Endothelial cell of hepatic sinusoid (primary cell): ENCODE data around the gene SERTAD2.

Experiments used
- in situ Hi-C: cut with HindIII; loops from 2 replicates; pipeline ENCODE4 v1.10.0; 2017; ENCODE audit warnings: low sequenced_read_pairs

Gene SERTAD2

DNA sequence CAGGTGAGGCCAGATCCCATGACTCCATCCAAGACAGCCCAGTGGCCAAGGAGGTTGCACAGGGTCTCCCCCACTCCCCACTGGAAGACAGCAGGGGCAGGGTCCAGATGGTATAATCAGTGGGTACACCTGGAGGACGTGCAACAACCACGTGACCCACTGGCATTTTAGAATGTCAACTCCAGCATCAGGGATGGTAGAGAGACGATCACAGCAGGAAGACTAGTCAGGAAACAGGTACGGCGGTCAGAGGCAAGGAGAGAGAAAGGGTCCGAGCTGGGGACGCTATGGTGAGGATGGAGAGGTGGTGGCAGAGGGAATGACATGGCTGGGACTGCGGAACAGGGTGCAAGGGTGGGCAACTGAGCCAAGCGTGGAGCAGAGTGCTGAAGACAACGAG, 23.0 kb downstream of the SERTAD2 start:
- in situ Hi-C loops: no loop called here

GRCh38 chr2:64629875-64630274, 23.8 kb downstream of the SERTAD2 start:
- in situ Hi-C loops: loop anchor here (5.0 kb wide), 2 partner anchors 58 to 108 kb away; partner anchors contain the start of gene AFTPH

DNA sequence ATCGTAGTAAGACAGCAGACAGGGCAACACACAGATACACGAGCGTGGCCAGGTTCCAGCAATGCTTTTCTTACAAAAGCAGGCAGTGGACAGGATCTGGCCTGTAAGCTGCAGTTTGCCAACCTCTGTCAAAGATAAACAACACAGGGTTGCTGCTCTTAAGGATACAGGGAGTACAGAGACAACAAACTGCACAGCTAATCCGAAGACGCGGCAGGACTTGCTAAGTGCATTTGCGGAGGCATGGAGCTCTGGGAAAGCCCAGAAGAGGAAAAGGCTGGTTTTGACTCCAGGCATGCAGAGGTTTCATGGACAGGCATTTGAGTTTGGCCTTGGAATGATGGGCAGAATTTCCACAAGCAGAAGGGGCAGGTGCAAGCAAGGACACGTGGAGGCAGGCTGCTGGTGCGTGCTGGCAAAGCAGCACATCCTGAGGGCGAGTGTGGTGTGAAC, 24.4 kb downstream of the SERTAD2 start:
- in situ Hi-C loops: loop anchor here (5.0 kb wide), 2 partner anchors 57 to 107 kb away; partner anchors contain the start of gene AFTPH

- in situ Hi-C loops: loop anchor here (5.0 kb wide), 2 partner anchors 56 to 106 kb away; partner anchors contain the start of gene AFTPH
These were observed 25.6 kb downstream of the SERTAD2 start for GRCh38 chr2:64627860-64628841.

GRCh38 chr2:64626963-64627760, 26.6 kb downstream of the SERTAD2 start:
- in situ Hi-C loops: loop anchor here (5.0 kb wide), 2 partner anchors 55 to 105 kb away; partner anchors contain the start of gene AFTPH

- in situ Hi-C loops: loop anchor here (5.0 kb wide), 2 partner anchors 54 to 104 kb away; partner anchors contain the start of gene AFTPH
These were observed 27.4 kb downstream of the SERTAD2 start for GRCh38 chr2:64626146-64626809.

DNA sequence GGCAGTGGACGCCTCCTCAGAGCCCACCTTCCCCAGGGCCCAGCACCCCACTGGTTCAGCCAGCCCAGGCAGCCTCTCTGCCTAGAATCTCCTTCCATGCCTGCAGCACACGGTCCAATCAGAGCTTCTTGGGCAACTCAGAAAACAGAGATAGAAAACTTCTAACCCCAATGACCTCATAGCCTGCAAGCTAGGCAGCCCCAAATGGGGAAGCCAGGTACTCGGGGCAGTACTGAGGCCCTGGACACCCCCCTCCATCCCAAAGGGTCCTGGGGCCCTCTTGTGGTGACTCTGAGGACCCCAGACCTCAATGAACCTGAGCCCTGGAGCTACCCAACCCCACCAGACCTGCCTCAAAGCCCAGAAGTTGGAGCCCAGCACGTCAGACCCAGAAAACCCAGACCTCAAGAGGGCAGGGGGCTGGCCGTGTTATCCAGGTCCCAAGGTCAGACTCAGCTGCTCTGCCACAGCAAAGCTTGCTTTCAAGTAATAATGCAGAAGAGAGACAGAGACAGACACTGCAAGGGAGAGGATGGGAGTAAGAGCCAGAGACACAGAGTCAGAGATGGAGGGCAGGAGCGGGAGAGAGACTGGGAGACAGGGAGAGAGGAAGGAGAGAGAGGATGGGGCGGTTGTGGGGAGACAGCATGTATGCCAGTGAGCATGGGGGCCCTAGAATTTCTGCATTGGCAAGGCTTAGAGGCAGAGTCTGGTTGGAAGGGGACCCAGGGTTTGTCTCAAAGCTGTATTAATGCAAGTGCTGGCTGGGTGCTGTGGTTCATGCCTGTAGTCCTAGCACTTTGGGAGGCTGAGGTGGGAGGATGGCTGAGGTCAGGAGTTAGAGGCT, 28.2 kb downstream of the SERTAD2 start:
- in situ Hi-C loops: loop anchor here (5.0 kb wide), 2 partner anchors 53 to 103 kb away; partner anchors contain the start of gene AFTPH

DNA sequence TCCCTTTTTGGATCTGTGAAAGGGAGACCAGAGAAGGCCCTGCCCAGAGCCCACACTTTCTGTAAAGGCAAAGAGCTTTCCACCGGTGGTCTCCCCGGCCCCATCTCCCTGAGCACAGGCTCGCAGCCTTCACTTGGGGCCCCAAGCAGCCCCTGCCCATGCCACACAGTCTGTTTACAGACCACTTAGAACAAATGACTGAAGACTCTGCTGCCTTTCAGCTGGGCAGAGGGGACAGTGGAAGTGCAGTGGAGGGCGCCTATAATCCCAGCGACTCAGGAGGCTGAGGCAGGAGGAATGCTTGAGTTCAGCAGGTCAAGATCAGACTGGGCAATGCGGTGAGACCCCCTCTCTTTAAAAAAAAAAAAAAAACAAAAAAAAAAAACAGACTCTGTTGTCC, 28.9 kb downstream of the SERTAD2 start:
- in situ Hi-C loops: loop anchor here (5.0 kb wide), 2 partner anchors 53 to 103 kb away; partner anchors contain the start of gene AFTPH

DNA sequence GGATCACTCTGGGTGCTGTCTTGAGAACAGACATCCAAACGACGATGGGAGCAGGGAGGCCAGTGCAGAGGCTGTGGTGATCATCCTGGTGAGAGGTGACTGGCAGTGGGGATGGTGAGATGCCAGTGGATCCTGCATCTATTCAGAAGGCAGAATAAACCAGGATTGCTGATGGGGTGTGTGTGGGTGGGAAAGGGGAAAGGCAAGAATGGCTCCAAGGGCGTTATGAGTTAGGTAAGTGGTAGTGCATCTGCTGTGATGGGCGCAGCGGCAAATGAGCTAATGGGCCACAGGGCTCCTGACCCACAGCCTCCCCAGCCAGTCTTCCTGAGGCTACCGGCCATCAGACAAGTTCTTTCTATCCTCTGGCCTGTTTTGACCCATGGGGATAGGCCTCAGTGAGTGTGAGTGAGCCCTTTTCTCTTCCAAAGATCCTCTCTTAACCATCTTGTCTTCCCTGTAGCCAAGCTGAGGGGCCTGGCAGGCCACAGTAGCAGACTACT, 29.6 kb downstream of the SERTAD2 start:
- in situ Hi-C loops: no loop called here

GRCh38 chr2:64623242-64623850, 30.4 kb downstream of the SERTAD2 start:
- in situ Hi-C loops: no loop called here

DNA sequence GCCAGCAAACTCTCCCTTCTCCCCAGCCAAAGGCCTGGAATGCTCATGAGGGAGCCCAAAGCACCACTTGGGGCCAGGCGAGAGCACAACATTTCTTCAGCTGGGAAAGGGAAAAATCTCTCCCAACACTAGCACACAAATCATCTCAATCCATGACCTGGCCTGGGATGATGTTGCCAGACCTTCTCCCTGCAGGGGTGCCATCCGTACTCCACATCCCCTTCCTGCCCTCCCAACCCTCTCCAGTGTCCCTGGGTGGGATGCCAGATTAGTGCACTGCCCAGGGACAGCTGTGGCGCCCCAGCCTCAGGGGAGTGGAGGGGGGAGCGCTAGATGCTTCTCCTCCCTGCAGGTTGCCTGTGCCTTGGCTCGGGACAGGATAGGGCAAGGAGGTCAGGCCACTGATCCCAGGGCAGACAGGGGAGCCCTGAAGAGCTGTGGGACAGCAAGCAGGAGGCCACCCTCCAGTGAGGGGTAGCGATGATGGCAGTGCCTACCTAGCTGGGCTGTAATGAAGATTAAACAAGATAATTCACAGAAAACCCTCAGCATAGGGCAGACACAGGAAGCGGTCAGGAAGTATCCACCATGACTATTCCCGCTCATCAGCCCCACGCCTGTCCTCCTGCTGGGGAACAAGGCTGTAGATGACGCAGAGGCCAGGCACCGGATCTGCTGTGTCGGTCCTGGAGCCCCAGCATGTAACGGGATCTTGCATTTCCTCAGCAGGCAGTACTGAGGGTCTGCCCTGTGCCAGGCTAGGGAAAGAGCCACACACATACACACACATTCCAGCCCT, 31.1 kb downstream of the SERTAD2 start:
- in situ Hi-C loops: no loop called here

- in situ Hi-C loops: no loop called here
These were observed 33.1 kb downstream of the SERTAD2 start for GRCh38 chr2:64620661-64621060.

GRCh38 chr2:64617631-64618151, 36.0 kb downstream of the SERTAD2 start:
- in situ Hi-C loops: no loop called here

GRCh38 chr2:64615844-64616536, 37.7 kb downstream of the SERTAD2 start:
- in situ Hi-C loops: no loop called here

DNA sequence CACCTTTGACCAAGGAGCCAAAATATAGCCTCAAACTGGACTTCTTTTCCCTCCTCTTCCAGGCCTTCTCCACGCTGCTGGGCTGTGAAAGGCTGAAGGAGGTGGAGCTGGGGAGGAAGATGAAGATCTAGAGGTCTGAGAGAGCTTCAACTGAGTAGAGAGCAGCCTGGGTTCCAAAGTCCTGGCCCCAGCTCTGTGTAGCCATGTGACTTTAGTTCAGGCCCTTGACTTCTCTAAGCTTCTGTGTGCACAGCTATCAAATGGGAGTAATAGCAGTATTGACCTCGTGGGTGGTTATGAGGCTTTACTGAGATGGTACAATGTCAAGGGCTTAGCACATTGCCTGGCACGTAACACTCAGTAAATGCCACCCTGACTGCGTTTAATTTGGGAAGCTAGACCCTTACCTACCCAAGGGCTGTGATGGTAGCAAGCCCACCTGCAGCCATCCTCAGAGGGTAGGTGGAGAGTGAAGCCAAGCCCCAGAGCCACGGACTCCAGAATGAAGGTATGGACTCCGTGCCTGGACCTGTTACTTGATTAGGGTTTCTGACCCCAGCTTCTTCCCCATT, 38.4 kb downstream of the SERTAD2 start:
- in situ Hi-C loops: no loop called here

- in situ Hi-C loops: no loop called here
These were observed 40.4 kb downstream of the SERTAD2 start for GRCh38 chr2:64613276-64613675.
